ENCODE results near the gene TMEM8B.

The TMEM8B gene

GRCh38 chr9:35840881-35841644 is 12.0 kb downstream of the TMEM8B start:
- H3K36me3 Mint-ChIP-seq (ENCODE audit: low read depth): no peaks in the 10 kb centered on the region
- H3K4me3 Mint-ChIP-seq: no peak overlapping the region
- no peak for DNase-seq (ENCODE audit: low spot score)
- H3K27ac Mint-ChIP-seq: no peak overlapping the region
- no peaks in the 10 kb centered on the region for H3K9me3 Mint-ChIP-seq
- peaks cover 14% of the 10 kb centered on the region for H3K4me1 Mint-ChIP-seq (ENCODE audit: low read depth)
- no peaks in the 10 kb centered on the region for H3K27me3 Mint-ChIP-seq (ENCODE audit: low read depth)

GRCh38 chr9:35841645-35841900 is 12.5 kb downstream of the TMEM8B start:
- H3K4me1 Mint-ChIP-seq (ENCODE audit: low read depth): peaks cover 14% of the 10 kb centered on the region
- H3K27ac Mint-ChIP-seq: no peak overlapping the region
- no peak for DNase-seq (ENCODE audit: low spot score)
- no peaks in the 10 kb centered on the region for H3K9me3 Mint-ChIP-seq
- no peaks in the 10 kb centered on the region for H3K27me3 Mint-ChIP-seq (ENCODE audit: low read depth)
- no peaks in the 10 kb centered on the region for H3K36me3 Mint-ChIP-seq (ENCODE audit: low read depth)
- no peak overlapping the region for H3K4me3 Mint-ChIP-seq

GRCh38 chr9:35842020-35842745 is 13.2 kb downstream of the TMEM8B start:
- H3K4me1 Mint-ChIP-seq (ENCODE audit: low read depth): peaks cover 14% of the 10 kb centered on the region
- no peaks in the 10 kb centered on the region for H3K36me3 Mint-ChIP-seq (ENCODE audit: low read depth)
- no peak overlapping the region for H3K27ac Mint-ChIP-seq
- H3K27me3 Mint-ChIP-seq (ENCODE audit: low read depth): no peaks in the 10 kb centered on the region
- H3K9me3 Mint-ChIP-seq: no peaks in the 10 kb centered on the region
- no peak for DNase-seq (ENCODE audit: low spot score)
- no peak overlapping the region for H3K4me3 Mint-ChIP-seq

- no peak for DNase-seq (ENCODE audit: low spot score)
- H3K4me3 Mint-ChIP-seq: no peak overlapping the region
Measured at GRCh38 chr9:35842795-35843194, 13.8 kb downstream of the TMEM8B start.

GRCh38 chr9:35844628-35845270 is 15.7 kb downstream of the TMEM8B start:
- Mint-ChIP-seq H3K9me3 (no peaks in the 10 kb centered on the region), H3K36me3 (ENCODE audit: low read depth) (no peaks in the 10 kb centered on the region), H3K27me3 (ENCODE audit: low read depth) (no peaks in the 10 kb centered on the region), H3K27ac (no peak overlapping the region), H3K4me3 (no peak overlapping the region), H3K4me1 (ENCODE audit: low read depth) (peaks cover 14% of the 10 kb centered on the region)
- no peak for DNase-seq (ENCODE audit: low spot score)

More at GRCh38 chr9:35842795-35843194, 13.8 kb downstream of the TMEM8B start:
- Mint-ChIP-seq H3K9me3 (no peaks in the 10 kb centered on the region), H3K4me1 (ENCODE audit: low read depth) (peaks cover 14% of the 10 kb centered on the region), H3K27ac (no peak overlapping the region), H3K36me3 (ENCODE audit: low read depth) (no peaks in the 10 kb centered on the region), H3K27me3 (ENCODE audit: low read depth) (no peaks in the 10 kb centered on the region)

GRCh38 chr9:35845824-35846771 is 17.1 kb downstream of the TMEM8B start:
- no peaks in the 10 kb centered on the region for H3K9me3 Mint-ChIP-seq
- no peak for DNase-seq (ENCODE audit: low spot score)
- H3K36me3 Mint-ChIP-seq (ENCODE audit: low read depth): no peaks in the 10 kb centered on the region
- no peak overlapping the region for H3K27ac Mint-ChIP-seq
- H3K4me3 Mint-ChIP-seq: no peak overlapping the region
- peaks cover 14% of the 10 kb centered on the region for H3K4me1 Mint-ChIP-seq (ENCODE audit: low read depth)
- no peaks in the 10 kb centered on the region for H3K27me3 Mint-ChIP-seq (ENCODE audit: low read depth)

GRCh38 chr9:35847792-35848572 is 19.0 kb downstream of the TMEM8B start:
- Mint-ChIP-seq H3K27me3 (ENCODE audit: low read depth) (peaks cover 3% of the 10 kb centered on the region), H3K27ac (no peak overlapping the region), H3K36me3 (ENCODE audit: low read depth) (no peaks in the 10 kb centered on the region), H3K4me3 (no peak overlapping the region), H3K4me1 (ENCODE audit: low read depth) (peaks cover 12% of the 10 kb centered on the region), H3K9me3 (no peaks in the 10 kb centered on the region)
- peak; percentile 64 for DNase-seq (ENCODE audit: low spot score)

GRCh38 chr9:35852267-35852815 is 23.3 kb downstream of the TMEM8B start:
- Mint-ChIP-seq H3K4me3 (no peak overlapping the region), H3K27me3 (ENCODE audit: low read depth) (peaks cover 4% of the 10 kb centered on the region), H3K36me3 (ENCODE audit: low read depth) (no peaks in the 10 kb centered on the region), H3K27ac (no peak overlapping the region), H3K9me3 (no peaks in the 10 kb centered on the region), H3K4me1 (ENCODE audit: low read depth) (no peaks in the 10 kb centered on the region)
- DNase-seq (ENCODE audit: low spot score): no peak

GRCh38 chr9:35852876-35853865 is 24.1 kb downstream of the TMEM8B start:
- H3K9me3 Mint-ChIP-seq: no peaks in the 10 kb centered on the region
- H3K4me1 Mint-ChIP-seq (ENCODE audit: low read depth): no peaks in the 10 kb centered on the region
- no peaks in the 10 kb centered on the region for H3K36me3 Mint-ChIP-seq (ENCODE audit: low read depth)
- H3K27ac Mint-ChIP-seq: no peak overlapping the region
- no peak for DNase-seq (ENCODE audit: low spot score)
- peaks cover 6% of the 10 kb centered on the region for H3K27me3 Mint-ChIP-seq (ENCODE audit: low read depth)
- no peak overlapping the region for H3K4me3 Mint-ChIP-seq

- no peak for DNase-seq (ENCODE audit: low spot score)
- peaks cover 6% of the 10 kb centered on the region for H3K27me3 Mint-ChIP-seq (ENCODE audit: low read depth)
- H3K36me3 Mint-ChIP-seq (ENCODE audit: low read depth): no peaks in the 10 kb centered on the region
- peaks cover 3% of the 10 kb centered on the region for H3K4me1 Mint-ChIP-seq (ENCODE audit: low read depth)
- no peak overlapping the region for H3K27ac Mint-ChIP-seq
- no peak overlapping the region for H3K4me3 Mint-ChIP-seq
- no peaks in the 10 kb centered on the region for H3K9me3 Mint-ChIP-seq
Measured at GRCh38 chr9:35854091-35854762, 25.2 kb downstream of the TMEM8B start.

- Mint-ChIP-seq H3K27me3 (ENCODE audit: low read depth) (peaks cover 10% of the 10 kb centered on the region), H3K36me3 (ENCODE audit: low read depth) (no peaks in the 10 kb centered on the region), H3K4me3 (no peak overlapping the region), H3K9me3 (no peaks in the 10 kb centered on the region), H3K27ac (no peak overlapping the region), H3K4me1 (ENCODE audit: low read depth) (peaks cover 3% of the 10 kb centered on the region)
- DNase-seq (ENCODE audit: low spot score): no peak
Measured at GRCh38 chr9:35856206-35856605, 27.2 kb downstream of the TMEM8B start.

- DNase-seq (ENCODE audit: low spot score): no peak
- peaks cover 14% of the 10 kb centered on the region for H3K27me3 Mint-ChIP-seq (ENCODE audit: low read depth)
Measured at GRCh38 chr9:35856882-35857281, 27.9 kb downstream of the TMEM8B start.

More at GRCh38 chr9:35856882-35857281, 27.9 kb downstream of the TMEM8B start:
- no peak overlapping the region for H3K4me3 Mint-ChIP-seq
- no peaks in the 10 kb centered on the region for H3K9me3 Mint-ChIP-seq
- peaks cover 3% of the 10 kb centered on the region for H3K4me1 Mint-ChIP-seq (ENCODE audit: low read depth)
- H3K36me3 Mint-ChIP-seq (ENCODE audit: low read depth): no peaks in the 10 kb centered on the region
- H3K27ac Mint-ChIP-seq: no peak overlapping the region
